Cardiac muscle cell (in vitro differentiated cells and primary cell): ENCODE results near the gene INTS15. TPM values are rescaled to one million over a fixed set of nuclear protein-coding genes. Genes with fewer than 3 reads are reported as not detected.
A peak's percentile ranks its signal among the peaks of the same experiment; 100 is the strongest.
"Not testable (repeated sequence)": the region's sequence is repeated elsewhere in the genome, so short reads cannot be mapped to it uniquely, and the experiment has no call there.

ENCODE experiments used
- DNase-seq, 2 donors: peaks; one replicate each; pipeline versions ENCODE4 v3.0.0 to v3.0.0-alpha.2; 2010 to 2017; ENCODE audit warnings: low read depth in 1 of 2, low spot score in 1 of 2
- H3K27ac ChIP-seq: fragments of 200-600 bp; sonication (generic); 2 replicates; pipeline ENCODE4 v1.5.1; 2016
- H3K27me3 ChIP-seq: fragments of 200-600 bp; sonication (generic); 2 replicates; pipeline ENCODE4 v1.6.0; 2016; ENCODE audit warnings: control low read depth
- H3K36me3 ChIP-seq: fragments of 200-600 bp; sonication (generic); 2 replicates; pipeline ENCODE4 v1.5.1; 2016; ENCODE audit warnings: control low read depth
- H3K4me1 ChIP-seq: fragments of 200-600 bp; sonication (generic); 2 replicates; pipeline ENCODE4 v1.8.1; 2017; ENCODE audit warnings: low read depth, mild to moderate bottlenecking, mixed run types
- H3K4me3 ChIP-seq: fragments of 200-600 bp; sonication (generic); 2 replicates; pipeline ENCODE4 v1.5.1; 2016; ENCODE audit warnings: mild to moderate bottlenecking
- H3K9me3 ChIP-seq: fragments of 200-600 bp; sonication (generic); 2 replicates; pipeline ENCODE4 v1.5.1; 2017; ENCODE audit warnings: low read depth, mild to moderate bottlenecking, control low read depth
- CTCF ChIP-seq: IDR thresholded peaks from 2 replicates; pipeline ENCODE4 v1.5.1; 2012; ENCODE audit warnings: low read depth, mild to moderate bottlenecking, low read length
- polyA plus RNA-seq: library from polyadenylated mRNA; unstranded; fragments of >200 nt; fragmentation: Nextera tagmentation; extraction: Ambion mirVana; gene quantifications from 2 replicates; pipeline ENCODE4 v1.2.1, GENCODE V29; 2016
- total RNA-seq: library from RNA; depleted of rRNA; stranded (reverse); fragments of >200 nt; gene quantifications from 2 replicates; pipeline ENCODE4 v1.2.3, GENCODE V29; 2016

Gene INTS15
- total and polyA plus RNA-seq, 2 experiments from 2014 or later, result 25.9 to 37.8 TPM

- Histone ChIP-seq H3K27me3 (no peaks in the 10 kb centered on the region), H3K4me1 (peaks cover 4% of the 10 kb centered on the region), H3K27ac (no peak overlapping the region), H3K9me3 (no peaks in the 10 kb centered on the region), H3K36me3 (no peaks in the 10 kb centered on the region), H3K4me3 (no peak overlapping the region)
- DNase-seq, result no peak
- no peak for TF ChIP-seq CTCF
Measured at GRCh38 chr7:6631605-6632004, 41.8 kb downstream of the INTS15 start.

GRCh38 chr7:6634021-6634420, 44.2 kb downstream of the INTS15 start:
- DNase-seq, result no peak
- Histone ChIP-seq H3K36me3 (no peaks in the 10 kb centered on the region), H3K27ac (no peak overlapping the region), H3K4me1 (peaks cover 11% of the 10 kb centered on the region), H3K27me3 (no peaks in the 10 kb centered on the region), H3K4me3 (no peak overlapping the region), H3K9me3 (no peaks in the 10 kb centered on the region)
- no peak for TF ChIP-seq CTCF

GRCh38 chr7:6634971-6635370, 45.1 kb downstream of the INTS15 start:
- H3K9me3 ChIP-seq, H3K4me3 ChIP-seq, H3K27ac ChIP-seq, DNase-seq, H3K36me3 ChIP-seq, H3K27me3 ChIP-seq: not testable (repeated sequence)
- H3K4me1 ChIP-seq, result peaks cover 11% of the 10 kb centered on the region

- no peak for TF ChIP-seq CTCF
- Histone ChIP-seq H3K9me3 (no peaks in the 10 kb centered on the region), H3K4me1 (peaks cover 11% of the 10 kb centered on the region), H3K27me3 (no peaks in the 10 kb centered on the region), H3K36me3 (peaks cover 3% of the 10 kb centered on the region), H3K4me3 (peak within 1 kb of the TSS; percentile 93), H3K27ac (peak within 1 kb of the TSS; percentile 50)
- DNase-seq, result peak; percentile 56 to 62
Measured at GRCh38 chr7:6636741-6637543, 47.1 kb downstream of the INTS15 start, which contains the start of gene ZNF316. TSS of gene ZNF316 (plus strand) at chr7:6637318. CDS start at chr7:6642410, 5,092 bp downstream.

- TF ChIP-seq CTCF, result peak; percentile 17
- Histone ChIP-seq H3K27me3 (no peaks in the 10 kb centered on the region), H3K4me3 (peak overlapping the region; percentile 82), H3K36me3 (peaks cover 10% of the 10 kb centered on the region), H3K9me3 (no peaks in the 10 kb centered on the region), H3K4me1 (peaks cover 11% of the 10 kb centered on the region), H3K27ac (peak overlapping the region; percentile 50)
- peak; percentile 24 to 73 for DNase-seq
Measured at GRCh38 chr7:6637544-6638229, 47.9 kb downstream of the INTS15 start.

- no peak for DNase-seq
Measured at GRCh38 chr7:6639032-6639431, 49.2 kb downstream of the INTS15 start.

More at GRCh38 chr7:6639032-6639431, 49.2 kb downstream of the INTS15 start:
- no peaks in the 10 kb centered on the region for H3K27me3 ChIP-seq
- no peak for TF ChIP-seq CTCF
- H3K27ac ChIP-seq, result no peak overlapping the region
- H3K36me3 ChIP-seq, result peaks cover 12% of the 10 kb centered on the region
- peaks cover 11% of the 10 kb centered on the region for H3K4me1 ChIP-seq
- no peak overlapping the region for H3K4me3 ChIP-seq
- H3K9me3 ChIP-seq, result no peaks in the 10 kb centered on the region
